ENCODE data around the gene TNFSF9.
"Not testable (repeated sequence)": the region's sequence is repeated elsewhere in the genome, so short reads cannot be mapped to it uniquely, and the experiment has no call there.

The TNFSF9 gene

GRCh38 chr19:6508028-6508771, 22.6 kb upstream of the TNFSF9 start:
- DNase-seq: not testable (repeated sequence)

- DNase-seq: peak; percentile 51 to 69
These were observed 21.5 kb upstream of the TNFSF9 start for GRCh38 chr19:6509118-6509971.

- DNase-seq: no peak
These were observed 20.2 kb upstream of the TNFSF9 start for GRCh38 chr19:6510618-6511017.

GRCh38 chr19:6514089-6514488, 16.7 kb upstream of the TNFSF9 start:
- no peak for DNase-seq

GRCh38 chr19:6514926-6515544, 15.8 kb upstream of the TNFSF9 start:
- no peak for DNase-seq

GRCh38 chr19:6516018-6516658, 14.7 kb upstream of the TNFSF9 start:
- peak; percentile 94 to 97 for DNase-seq

GRCh38 chr19:6516659-6517291, 14.1 kb upstream of the TNFSF9 start:
- DNase-seq: peak; percentile 88 to 89

GRCh38 chr19:6518145-6518911, 12.5 kb upstream of the TNFSF9 start:
- no peak for DNase-seq

- no peak for DNase-seq
These were observed 11.5 kb upstream of the TNFSF9 start for GRCh38 chr19:6519289-6519688.

GRCh38 chr19:6521718-6522646, 8.8 kb upstream of the TNFSF9 start:
- peak; percentile 71 to 76 for DNase-seq

- no peak for DNase-seq
These were observed 8.1 kb upstream of the TNFSF9 start for GRCh38 chr19:6522712-6523111.

GRCh38 chr19:6524311-6524710, 6.5 kb upstream of the TNFSF9 start:
- DNase-seq: no peak

- no peak for DNase-seq
These were observed 2.8 kb upstream of the TNFSF9 start for GRCh38 chr19:6527893-6528543.

- peak; percentile 76 to 86 for DNase-seq
These were observed 2.2 kb upstream of the TNFSF9 start for GRCh38 chr19:6528544-6529121.

- no peak for DNase-seq
These were observed 1.5 kb upstream of the TNFSF9 start for GRCh38 chr19:6529351-6529750.

- no peak for DNase-seq
These were observed 865 bp upstream of the TNFSF9 start for GRCh38 chr19:6529937-6530385.

GRCh38 chr19:6531163-6531955, 533 bp downstream of the TNFSF9 start:
- no peak for DNase-seq

GRCh38 chr19:6531956-6532243, 1.1 kb downstream of the TNFSF9 start:
- no peak for DNase-seq

All from inflammatory macrophage (primary cell).